OCI-LY1 (cell line): Measurements from ENCODE around the gene ELAVL4.
"Not testable (repeated sequence)": the region's sequence is repeated elsewhere in the genome, so short reads cannot be mapped to it uniquely, and the experiment has no call there.

ENCODE experiments used
- H2AFZ ChIP-seq: fragments of 200-600 bp; sonication (generic), shearing (Covaris generic); 2 replicates; pipeline ENCODE4 v1.6.0; 2014; ENCODE audit warnings: antibody characterized with exemption, mild to moderate bottlenecking, low read length
- H3F3A ChIP-seq: fragments of 200-600 bp; sonication (generic), shearing (Covaris generic); 2 replicates; pipeline ENCODE4 v1.6.0; 2014; ENCODE audit warnings: mild to moderate bottlenecking, antibody characterized with exemption, low read length, moderate library complexity; ENCODE audit not compliant: insufficient read depth
- H3K27ac ChIP-seq: fragments of 200-600 bp; sonication (generic); 2 replicates; pipeline ENCODE4 v1.5.1; 2014; ENCODE audit warnings: low read length, mixed run types, mild to moderate bottlenecking, low read depth; ENCODE audit not compliant: poor library complexity, severe bottlenecking
- H3K27me3 ChIP-seq: fragments of 200-600 bp; sonication (generic); 2 replicates; pipeline ENCODE4 v1.6.0; 2014; ENCODE audit warnings: antibody characterized with exemption, mild to moderate bottlenecking, low read length, moderate library complexity; ENCODE audit not compliant: insufficient read depth
- H3K36me3 ChIP-seq: fragments of 200-600 bp; sonication (generic); 2 replicates; pipeline ENCODE4 v1.6.1; 2014; ENCODE audit warnings: mild to moderate bottlenecking, antibody characterized with exemption, low read length, moderate library complexity, mixed read lengths; ENCODE audit not compliant: insufficient read depth
- H3K4me1 ChIP-seq: fragments of 200-600 bp; sonication (generic); 2 replicates; pipeline ENCODE4 v1.5.1; 2014; ENCODE audit warnings: mild to moderate bottlenecking, low read length, moderate library complexity; ENCODE audit not compliant: insufficient read depth, severe bottlenecking
- H3K4me2 ChIP-seq: fragments of 200-600 bp; sonication (generic), shearing (Covaris generic); 2 replicates; pipeline ENCODE4 v1.6.1; 2014; ENCODE audit warnings: low read length
- H3K4me3 ChIP-seq: fragments of 200-600 bp; sonication (generic); 2 replicates; pipeline ENCODE4 v1.5.1; 2014; ENCODE audit warnings: low read length, low read depth, mild to moderate bottlenecking, mixed read lengths; ENCODE audit not compliant: poor library complexity, severe bottlenecking
- H3K79me2 ChIP-seq: fragments of 200-600 bp; shearing (Covaris generic); 2 replicates; pipeline ENCODE4 v1.6.1; 2016; ENCODE audit warnings: mixed run types, low read length, mixed read lengths; ENCODE audit not compliant: insufficient read depth
- H3K9ac ChIP-seq: fragments of 200-600 bp; sonication (generic), shearing (Covaris generic); 2 replicates; pipeline ENCODE4 v1.6.1; 2014; ENCODE audit warnings: mild to moderate bottlenecking, low read length, mixed read lengths
- H3K9me2 ChIP-seq: fragments of 200-600 bp; sonication (generic), shearing (Covaris generic); 2 replicates; pipeline ENCODE4 v1.6.1; 2014; ENCODE audit warnings: low read depth, mild to moderate bottlenecking, low read length, mixed read lengths
- H3K9me3 ChIP-seq: fragments of 200-600 bp; shearing (Covaris generic); 2 replicates; pipeline ENCODE4 v1.6.1; 2014; ENCODE audit warnings: low read length, mixed read lengths
- H4K20me1 ChIP-seq: fragments of 200-600 bp; sonication (generic), shearing (Covaris generic); 2 replicates; pipeline ENCODE4 v1.6.0; 2016; ENCODE audit warnings: mild to moderate bottlenecking, low read length; ENCODE audit not compliant: insufficient read depth
- EZH2 ChIP-seq: fragments of 200-600 bp; sonication (generic), shearing (Covaris generic); IDR thresholded peaks from 2 replicates; pipeline ENCODE4 v1.8.0; 2017; ENCODE audit warnings: borderline replicate concordance, mixed run types, mild to moderate bottlenecking, antibody characterized with exemption, low read length, moderate library complexity, mixed read lengths
- TF ChIP-seq, protein P1 (sequence below): fragments of 200-600 bp; sonication (generic), shearing (Covaris generic); IDR thresholded peaks from 2 replicates; pipeline ENCODE4 v1.5.1; 2017; ENCODE audit warnings: mild to moderate bottlenecking, antibody characterized with exemption, low read length, moderate library complexity, mixed read lengths

Gene ELAVL4

DNA sequence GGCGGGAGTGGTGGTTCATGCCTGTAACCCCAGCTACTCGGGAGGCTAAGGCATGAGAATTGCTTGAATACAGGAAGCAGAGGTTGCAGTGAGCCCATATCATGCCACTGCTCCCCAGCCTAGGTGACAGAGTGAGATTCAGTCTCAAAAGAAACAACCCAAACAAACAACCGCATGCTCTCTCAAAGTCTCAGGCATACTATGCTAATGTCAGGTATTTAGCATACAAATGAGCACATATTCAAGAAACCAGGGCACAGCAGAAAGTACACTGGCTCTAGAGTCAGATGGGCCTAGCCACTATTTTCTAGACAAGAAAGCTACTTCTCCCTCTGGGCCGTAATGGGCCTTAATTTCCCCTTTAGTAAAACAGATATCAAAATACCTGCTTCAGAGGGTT lies 55.0 kb downstream of the ELAVL4 start:
- Histone ChIP-seq H3F3A (no peaks in the 10 kb centered on the region), H3K27ac (no peak overlapping the region), H3K9ac (no peak overlapping the region), H3K79me2 (no peaks in the 10 kb centered on the region), H2AFZ (no peak overlapping the region), H3K27me3 (no peaks in the 10 kb centered on the region), H3K36me3 (no peaks in the 10 kb centered on the region), H3K4me3 (no peak overlapping the region), H4K20me1 (no peaks in the 10 kb centered on the region), H3K9me2 (no peaks in the 10 kb centered on the region), H3K4me2 (no peak overlapping the region), H3K4me1 (no peaks in the 10 kb centered on the region), H3K9me3 (no peaks in the 10 kb centered on the region)
- TF ChIP-seq EZH2: no peak
- TF ChIP-seq, protein P1, sequence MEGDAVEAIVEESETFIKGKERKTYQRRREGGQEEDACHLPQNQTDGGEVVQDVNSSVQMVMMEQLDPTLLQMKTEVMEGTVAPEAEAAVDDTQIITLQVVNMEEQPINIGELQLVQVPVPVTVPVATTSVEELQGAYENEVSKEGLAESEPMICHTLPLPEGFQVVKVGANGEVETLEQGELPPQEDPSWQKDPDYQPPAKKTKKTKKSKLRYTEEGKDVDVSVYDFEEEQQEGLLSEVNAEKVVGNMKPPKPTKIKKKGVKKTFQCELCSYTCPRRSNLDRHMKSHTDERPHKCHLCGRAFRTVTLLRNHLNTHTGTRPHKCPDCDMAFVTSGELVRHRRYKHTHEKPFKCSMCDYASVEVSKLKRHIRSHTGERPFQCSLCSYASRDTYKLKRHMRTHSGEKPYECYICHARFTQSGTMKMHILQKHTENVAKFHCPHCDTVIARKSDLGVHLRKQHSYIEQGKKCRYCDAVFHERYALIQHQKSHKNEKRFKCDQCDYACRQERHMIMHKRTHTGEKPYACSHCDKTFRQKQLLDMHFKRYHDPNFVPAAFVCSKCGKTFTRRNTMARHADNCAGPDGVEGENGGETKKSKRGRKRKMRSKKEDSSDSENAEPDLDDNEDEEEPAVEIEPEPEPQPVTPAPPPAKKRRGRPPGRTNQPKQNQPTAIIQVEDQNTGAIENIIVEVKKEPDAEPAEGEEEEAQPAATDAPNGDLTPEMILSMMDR: no peak

DNA sequence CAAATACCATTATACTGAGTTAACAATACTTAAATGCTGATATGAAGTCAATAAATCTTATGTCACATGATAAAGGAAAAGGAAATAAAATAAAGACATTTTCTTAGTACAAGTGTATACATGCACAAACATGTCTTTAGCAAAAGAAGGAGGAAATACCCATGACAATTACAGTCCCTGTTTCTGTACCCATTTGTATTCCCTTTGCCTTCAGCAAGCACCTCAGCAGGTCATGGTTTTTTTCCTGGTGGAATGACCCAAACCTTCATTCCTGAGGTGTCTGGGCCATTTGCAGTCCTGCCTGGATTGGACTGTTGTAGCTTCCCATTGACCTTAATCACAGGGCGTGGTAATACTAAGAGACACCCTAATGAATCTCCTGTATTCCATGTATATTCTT lies 57.6 kb downstream of the ELAVL4 start:
- not testable (repeated sequence) for H3K27me3 ChIP-seq, H3K9me3 ChIP-seq, H3K9ac ChIP-seq, H4K20me1 ChIP-seq, H3K4me3 ChIP-seq, H3K36me3 ChIP-seq, H3K9me2 ChIP-seq, H3K4me1 ChIP-seq, H3K79me2 ChIP-seq, H3F3A ChIP-seq, H3K4me2 ChIP-seq, H2AFZ ChIP-seq, H3K27ac ChIP-seq

DNA sequence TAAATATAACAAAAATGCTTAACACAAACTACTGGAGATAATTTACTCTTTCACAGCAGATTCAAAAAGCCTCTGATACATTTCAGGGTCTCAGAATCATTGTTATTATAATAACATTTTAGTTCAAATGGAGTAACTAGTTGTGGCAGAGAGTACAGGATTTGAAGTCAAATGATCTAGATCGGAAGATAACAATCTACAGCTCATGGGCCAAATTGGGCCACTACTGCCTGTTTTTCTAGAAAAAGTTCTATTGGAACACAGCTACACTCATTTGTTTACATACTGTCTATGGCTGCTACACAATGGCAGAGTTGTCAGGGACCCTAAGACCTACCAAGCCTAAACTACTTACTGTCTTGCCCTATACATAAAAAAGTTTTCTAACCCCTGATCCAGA lies 63.6 kb downstream of the ELAVL4 start:
- Histone ChIP-seq H3K27ac (no peak overlapping the region), H3K79me2 (no peaks in the 10 kb centered on the region), H4K20me1 (no peaks in the 10 kb centered on the region), H3K4me1 (no peaks in the 10 kb centered on the region), H3F3A (no peaks in the 10 kb centered on the region), H3K4me3 (no peak overlapping the region), H3K9me2 (no peaks in the 10 kb centered on the region), H3K27me3 (no peaks in the 10 kb centered on the region), H3K9ac (no peak overlapping the region), H2AFZ (no peak overlapping the region), H3K9me3 (no peaks in the 10 kb centered on the region), H3K4me2 (no peak overlapping the region), H3K36me3 (no peaks in the 10 kb centered on the region)
- no peak for TF ChIP-seq EZH2
- TF ChIP-seq, protein P1: no peak

DNA sequence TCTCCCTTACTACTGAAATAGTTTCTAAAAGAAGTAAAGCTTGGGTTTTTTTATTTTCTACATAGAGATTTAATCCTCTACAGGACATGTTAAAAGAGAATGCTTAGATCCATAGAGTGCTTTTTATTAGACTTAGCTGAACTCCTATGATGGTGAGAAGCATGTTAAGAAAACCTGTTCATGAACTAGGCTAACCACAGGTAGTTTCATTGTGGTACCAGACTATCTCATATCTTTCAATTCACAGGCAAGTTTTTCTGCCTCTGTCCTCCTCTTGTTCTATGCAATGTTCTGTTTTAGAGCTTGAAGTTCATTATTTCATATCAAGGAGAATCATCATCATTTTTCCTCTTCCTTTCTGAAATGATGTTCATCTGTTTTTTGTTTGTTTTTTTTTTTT lies 65.4 kb downstream of the ELAVL4 start:
- no peaks in the 10 kb centered on the region for H3K27me3 ChIP-seq
- H3K4me1 ChIP-seq: no peaks in the 10 kb centered on the region
- no peaks in the 10 kb centered on the region for H3K9me2 ChIP-seq
- H2AFZ ChIP-seq: no peak overlapping the region
- no peak overlapping the region for H3K9ac ChIP-seq
- no peaks in the 10 kb centered on the region for H3K36me3 ChIP-seq
- no peak overlapping the region for H3K27ac ChIP-seq
- H3K79me2 ChIP-seq: no peaks in the 10 kb centered on the region
- TF ChIP-seq, protein P1: no peak
- no peak overlapping the region for H3K4me3 ChIP-seq
- H3K4me2 ChIP-seq: no peak overlapping the region
- H3F3A ChIP-seq: no peaks in the 10 kb centered on the region
- no peaks in the 10 kb centered on the region for H3K9me3 ChIP-seq
- H4K20me1 ChIP-seq: no peaks in the 10 kb centered on the region
